ENCODE measurements around the gene ABCC3. TPM values are rescaled to one million over a fixed set of nuclear protein-coding genes. Genes with fewer than 3 reads are reported as not detected.

Gene ABCC3
- total RNA-seq, 6 experiments from 2014 or later: 18.4 to 23.6 (median 21.3) TPM

Other genes starting within 250 kb of the ABCC3 start
- gene LRRC59, start 237.4 kb upstream of the ABCC3 start, total RNA-seq (2021; fragmentation: NEBNext Ultra II Directional; extraction: Animal tissue kit (Norgen Biotek cat#: 25700)): 100 to 1,000 TPM; 214 to 272 (median 261) TPM
- gene ACSF2, start 208.7 kb upstream of the ABCC3 start, total RNA-seq (2021; fragmentation: NEBNext Ultra II Directional; extraction: Animal tissue kit (Norgen Biotek cat#: 25700)): 10 to 100 TPM; 15.3 to 23.3 (median 17.5) TPM
- gene CHAD, start 166.0 kb upstream of the ABCC3 start, total RNA-seq (2021; fragmentation: NEBNext Ultra II Directional; extraction: Animal tissue kit (Norgen Biotek cat#: 25700)): not detected
- gene RSAD1, start 156.0 kb upstream of the ABCC3 start, total RNA-seq (2021; fragmentation: NEBNext Ultra II Directional; extraction: Animal tissue kit (Norgen Biotek cat#: 25700)): 10 to 100 TPM; 14.9 to 20.4 (median 17.5) TPM
- gene MYCBPAP, start 126.4 kb upstream of the ABCC3 start, total RNA-seq (2021; fragmentation: NEBNext Ultra II Directional; extraction: Animal tissue kit (Norgen Biotek cat#: 25700)): under 1 TPM; 0.12 to 0.76 (median 0.28) TPM
- gene EPN3, start 102.1 kb upstream of the ABCC3 start, total RNA-seq (2021; fragmentation: NEBNext Ultra II Directional; extraction: Animal tissue kit (Norgen Biotek cat#: 25700)): under 1 TPM in 1 of 6 experiments, not detected in 5; 0.05 TPM
- gene SPATA20, start 87.7 kb upstream of the ABCC3 start, total RNA-seq (2021; fragmentation: NEBNext Ultra II Directional; extraction: Animal tissue kit (Norgen Biotek cat#: 25700)): 10 to 100 TPM; 53.4 to 71.2 (median 62.6) TPM
- under 1 TPM in 5 of 6 experiments, not detected in 1; 0.03 to 0.19 (median 0.05) TPM for gene CACNA1G, start 74.2 kb upstream of the ABCC3 start, total RNA-seq (2021; fragmentation: NEBNext Ultra II Directional; extraction: Animal tissue kit (Norgen Biotek cat#: 25700))
- gene ANKRD40, start 73.0 kb downstream of the ABCC3 start, total RNA-seq (2021; fragmentation: NEBNext Ultra II Directional; extraction: Animal tissue kit (Norgen Biotek cat#: 25700)): 10 to 100 TPM; 43.1 to 48.4 (median 46.6) TPM
- gene LUC7L3, start 84.7 kb downstream of the ABCC3 start, total RNA-seq (2021; fragmentation: NEBNext Ultra II Directional; extraction: Animal tissue kit (Norgen Biotek cat#: 25700)): 10 to 100 TPM; 54.0 to 76.3 (median 59.1) TPM
- gene ANKRD40CL, start 132.6 kb downstream of the ABCC3 start, total RNA-seq (2021; fragmentation: NEBNext Ultra II Directional; extraction: Animal tissue kit (Norgen Biotek cat#: 25700)): not detected
- gene WFIKKN2, start 200.7 kb downstream of the ABCC3 start, total RNA-seq (2021; fragmentation: NEBNext Ultra II Directional; extraction: Animal tissue kit (Norgen Biotek cat#: 25700)): under 1 TPM in 3 of 6 experiments, not detected in 3; 0.05 to 0.07 (median 0.05) TPM
- 10 to 100 TPM; 76.3 to 94.1 (median 89.1) TPM for gene TOB1, start 231.5 kb downstream of the ABCC3 start, total RNA-seq (2021; fragmentation: NEBNext Ultra II Directional; extraction: Animal tissue kit (Norgen Biotek cat#: 25700))

Measured in HFFc6 (cell line).